GM12891 (cell line): ENCODE data around the gene DISP3.

Experiments
- DNase-seq: peaks from one replicate; pipeline ENCODE4 v3.0.0; 2011; ENCODE audit warnings: low spot score; ENCODE audit not compliant: insufficient read length
- FAIRE-seq: peaks from 2 replicates; lab custom pipeline; 2011; peaks lifted over from hg19 to GRCh38; lab: Jason Lieb, UNC
- PAX5 ChIP-seq: IDR thresholded peaks from 2 replicates; pipeline ENCODE4 v1.6.1; 2011; ENCODE audit warnings: low read length, moderate library complexity, mild to moderate bottlenecking; ENCODE audit not compliant: insufficient read depth, severe bottlenecking
- POLR2A ChIP-seq: IDR thresholded peaks from 2 replicates; pipeline ENCODE4 v1.6.1; 2011; ENCODE audit warnings: low read depth, low read length, control low read depth
- POLR2AphosphoS5 ChIP-seq: IDR thresholded peaks from 2 replicates; pipeline ENCODE4 v1.6.1; 2011; ENCODE audit warnings: low read depth, low read length, control low read depth
- POU2F2 ChIP-seq: IDR thresholded peaks from 2 replicates; pipeline ENCODE4 v1.6.1; 2011; ENCODE audit warnings: low read depth, mild to moderate bottlenecking, control low read depth, low read length, moderate library complexity
- SPI1 ChIP-seq: IDR thresholded peaks from 2 replicates; pipeline ENCODE4 v1.6.1; 2011; ENCODE audit warnings: low read depth, low read length, control low read depth
- TAF1 ChIP-seq: IDR thresholded peaks from 2 replicates; pipeline ENCODE4 v1.6.1; 2011; ENCODE audit warnings: low read depth, low read length, control low read depth

The DISP3 gene

GRCh38 chr1:11482701-11483479 lies 3.9 kb downstream of the DISP3 start:
- TF ChIP-seq SPI1 = no peak
- TF ChIP-seq POU2F2 = no peak
- no peak for TF ChIP-seq TAF1
- no peak for TF ChIP-seq POLR2AphosphoS5
- TF ChIP-seq POLR2A = no peak
- no peak for TF ChIP-seq PAX5
- no peak for FAIRE-seq
- no peak for DNase-seq

GRCh38 chr1:11483581-11484320 lies 4.8 kb downstream of the DISP3 start:
- FAIRE-seq (no peak), DNase-seq (no peak)
- no peak for TF ChIP-seq POU2F2
- no peak for TF ChIP-seq POLR2A
- TF ChIP-seq SPI1 = no peak
- no peak for TF ChIP-seq TAF1
- no peak for TF ChIP-seq POLR2AphosphoS5
- no peak for TF ChIP-seq PAX5

- no peak for TF ChIP-seq POLR2AphosphoS5
- TF ChIP-seq PAX5 = no peak
- TF ChIP-seq POU2F2 = no peak
- TF ChIP-seq POLR2A = no peak
- no peak for TF ChIP-seq TAF1
- no peak for TF ChIP-seq SPI1
- no peak for DNase-seq
- FAIRE-seq = no peak
Observed at GRCh38 chr1:11484321-11484655, 5.3 kb downstream of the DISP3 start.

- TF ChIP-seq SPI1 (no peak), POU2F2 (no peak), POLR2A (no peak), POLR2AphosphoS5 (no peak), TAF1 (no peak), PAX5 (no peak)
- FAIRE-seq (no peak), DNase-seq (no peak)
Observed at GRCh38 chr1:11485191-11485590, 6.2 kb downstream of the DISP3 start.

GRCh38 chr1:11486231-11487009 lies 7.5 kb downstream of the DISP3 start:
- FAIRE-seq = no peak
- no peak for DNase-seq
- no peak for TF ChIP-seq POLR2A
- TF ChIP-seq SPI1 = no peak
- TF ChIP-seq PAX5 = no peak
- TF ChIP-seq POU2F2 = no peak
- TF ChIP-seq POLR2AphosphoS5 = no peak
- no peak for TF ChIP-seq TAF1

- TF ChIP-seq POU2F2 (no peak), SPI1 (no peak), POLR2AphosphoS5 (no peak), POLR2A (no peak), PAX5 (no peak), TAF1 (no peak)
- DNase-seq (no peak), FAIRE-seq (no peak)
Observed at GRCh38 chr1:11487196-11487751, 8.3 kb downstream of the DISP3 start.

GRCh38 chr1:11488201-11488770 lies 9.3 kb downstream of the DISP3 start:
- no peak for FAIRE-seq
- DNase-seq = no peak
- TF ChIP-seq TAF1 (no peak), PAX5 (no peak), SPI1 (no peak), POLR2A (no peak), POLR2AphosphoS5 (no peak), POU2F2 (no peak)

- no peak for FAIRE-seq
Observed at GRCh38 chr1:11488966-11489625, 10.1 kb downstream of the DISP3 start.

GRCh38 chr1:11492235-11492634 lies 13.3 kb downstream of the DISP3 start:
- TF ChIP-seq POLR2AphosphoS5 = no peak
- TF ChIP-seq POLR2A = no peak
- no peak for TF ChIP-seq PAX5
- no peak for TF ChIP-seq TAF1
- TF ChIP-seq SPI1 = no peak
- no peak for TF ChIP-seq POU2F2
- FAIRE-seq (no peak), DNase-seq (no peak)

More at GRCh38 chr1:11488966-11489625, 10.1 kb downstream of the DISP3 start:
- TF ChIP-seq TAF1 (no peak), SPI1 (no peak), PAX5 (no peak), POU2F2 (no peak), POLR2AphosphoS5 (no peak), POLR2A (no peak)
- DNase-seq = no peak
